NCI-H187 treated with DMSO at 0.1 percent for 48 hours (cell line): ENCODE measurements around the gene TSPAN6.

Experiments used
- DNase-seq: peaks from one replicate; lab custom pipeline; 2025; lab: John Stamatoyannopoulos, UW

The TSPAN6 gene

GRCh38 chrX:100584611-100585010, 52.0 kb downstream of the TSPAN6 start, which contains the start of gene TNMD:
Gene TNMD (plus strand): TSS chrX:100584936. CDS start chrX:100585019, 83 bp downstream.
- DNase-seq = no peak
